Activated CD8-positive, alpha-beta memory T cell treated with anti-CD3 and anti-CD28 coated beads, Interleukin-2, amount 50 U/mL, for 1 hour (primary cell): Measurements from ENCODE around the gene ADGRG6.

Experiments
- DNase-seq: peaks from one replicate; pipeline ENCODE4 v3.0.0-alpha.2; 2020; ENCODE audit errors: extremely low read depth

Gene ADGRG6

GRCh38 chr6:142485256-142485655 is 183.4 kb downstream of the ADGRG6 start:
- DNase-seq = no peak

GRCh38 chr6:142489722-142490610 is 188.2 kb downstream of the ADGRG6 start:
- no peak for DNase-seq
